ENCODE results near the gene UBASH3B.
"Not testable (repeated sequence)": the region's sequence is repeated elsewhere in the genome, so short reads cannot be mapped to it uniquely, and the experiment has no call there.

The UBASH3B gene, protein sequence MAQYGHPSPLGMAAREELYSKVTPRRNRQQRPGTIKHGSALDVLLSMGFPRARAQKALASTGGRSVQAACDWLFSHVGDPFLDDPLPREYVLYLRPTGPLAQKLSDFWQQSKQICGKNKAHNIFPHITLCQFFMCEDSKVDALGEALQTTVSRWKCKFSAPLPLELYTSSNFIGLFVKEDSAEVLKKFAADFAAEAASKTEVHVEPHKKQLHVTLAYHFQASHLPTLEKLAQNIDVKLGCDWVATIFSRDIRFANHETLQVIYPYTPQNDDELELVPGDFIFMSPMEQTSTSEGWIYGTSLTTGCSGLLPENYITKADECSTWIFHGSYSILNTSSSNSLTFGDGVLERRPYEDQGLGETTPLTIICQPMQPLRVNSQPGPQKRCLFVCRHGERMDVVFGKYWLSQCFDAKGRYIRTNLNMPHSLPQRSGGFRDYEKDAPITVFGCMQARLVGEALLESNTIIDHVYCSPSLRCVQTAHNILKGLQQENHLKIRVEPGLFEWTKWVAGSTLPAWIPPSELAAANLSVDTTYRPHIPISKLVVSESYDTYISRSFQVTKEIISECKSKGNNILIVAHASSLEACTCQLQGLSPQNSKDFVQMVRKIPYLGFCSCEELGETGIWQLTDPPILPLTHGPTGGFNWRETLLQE

DNA sequence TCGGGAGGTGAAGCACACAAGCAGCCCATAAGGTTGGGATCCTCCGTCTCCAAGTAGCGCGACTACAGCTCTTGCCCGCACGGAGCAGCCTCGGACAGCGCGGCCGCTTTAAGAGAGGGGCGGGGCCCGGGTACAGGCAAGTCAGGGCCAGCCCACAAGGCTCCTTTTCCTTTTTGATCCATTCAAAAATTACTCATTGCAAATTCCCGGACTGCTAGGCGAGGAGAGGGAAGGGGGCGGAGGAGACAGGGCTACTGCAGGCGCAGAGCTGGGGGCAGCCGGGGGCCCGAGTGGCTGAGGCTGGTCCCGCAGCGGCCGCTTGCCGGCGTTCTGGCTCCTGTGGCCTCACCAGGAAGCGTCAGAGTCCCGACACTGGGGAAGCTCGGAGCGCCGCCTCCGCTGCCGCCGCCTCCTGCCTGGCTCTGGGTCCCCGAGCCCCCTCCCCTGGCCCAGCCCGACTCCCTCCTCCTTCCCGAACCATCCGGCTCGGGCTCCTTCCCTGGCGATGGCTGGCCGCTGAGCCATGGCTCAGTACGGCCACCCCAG lies at the start of gene UBASH3B:
Gene UBASH3B, plus strand, starts transcription at position 196 of the 546 bp plus-strand sequence. Its CDS starts 328 bp downstream, at position 524.
- DNase-seq (ENCODE audit: low read depth): peak; percentile 38

DNA sequence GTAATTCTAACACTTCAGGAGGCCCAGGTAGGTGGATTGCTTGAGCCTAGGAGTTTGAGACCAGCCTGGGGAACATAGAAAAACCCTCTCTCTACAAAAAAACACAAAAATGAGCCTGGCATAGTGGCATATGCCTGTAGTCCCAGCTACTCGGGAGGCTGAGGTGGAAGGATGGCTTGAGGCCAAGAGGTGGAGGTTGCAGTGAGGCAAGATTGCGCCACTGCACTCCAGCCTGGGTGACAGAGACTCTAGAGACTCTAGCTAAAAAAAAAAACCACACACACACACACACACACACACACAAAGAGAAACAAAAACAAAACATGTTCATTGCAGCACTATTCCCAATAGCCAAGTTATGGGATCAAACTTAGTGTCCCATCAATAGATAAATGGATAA lies 48.4 kb upstream of the UBASH3B start:
- not testable (repeated sequence) for DNase-seq (ENCODE audit: low read depth)

DNA sequence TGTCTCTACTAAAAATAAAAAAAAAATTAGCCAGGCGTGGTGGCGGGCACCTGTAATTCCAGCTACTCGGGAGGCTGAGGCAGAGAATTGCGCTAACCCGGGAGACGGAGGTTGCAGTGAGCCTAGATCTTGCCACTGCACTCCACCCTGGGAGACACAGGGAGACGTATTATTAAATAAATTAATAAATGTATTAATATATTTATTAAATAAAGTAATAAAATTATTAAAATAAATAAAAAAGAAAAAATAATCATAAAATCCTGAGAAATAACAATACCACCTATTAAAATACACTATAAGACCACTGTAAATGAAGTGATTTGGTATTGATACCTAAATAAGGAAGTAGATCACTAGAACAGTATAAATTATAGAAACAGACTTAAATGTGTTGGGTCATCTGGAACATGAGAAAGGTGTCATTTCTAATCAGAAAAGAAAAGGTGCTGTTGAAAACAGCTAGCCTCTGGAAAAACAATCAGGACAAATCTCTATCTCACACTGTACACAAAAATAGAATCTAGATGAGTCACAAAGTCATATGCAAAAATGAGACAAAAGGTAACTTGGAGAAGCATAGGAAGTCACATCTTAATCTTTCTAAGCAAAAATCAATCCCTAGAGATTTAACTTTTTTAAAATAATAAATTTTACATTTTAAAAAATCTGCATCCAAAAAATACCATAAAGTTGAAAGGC lies 43.2 kb upstream of the UBASH3B start:
- no peak for DNase-seq (ENCODE audit: low read depth)

DNA sequence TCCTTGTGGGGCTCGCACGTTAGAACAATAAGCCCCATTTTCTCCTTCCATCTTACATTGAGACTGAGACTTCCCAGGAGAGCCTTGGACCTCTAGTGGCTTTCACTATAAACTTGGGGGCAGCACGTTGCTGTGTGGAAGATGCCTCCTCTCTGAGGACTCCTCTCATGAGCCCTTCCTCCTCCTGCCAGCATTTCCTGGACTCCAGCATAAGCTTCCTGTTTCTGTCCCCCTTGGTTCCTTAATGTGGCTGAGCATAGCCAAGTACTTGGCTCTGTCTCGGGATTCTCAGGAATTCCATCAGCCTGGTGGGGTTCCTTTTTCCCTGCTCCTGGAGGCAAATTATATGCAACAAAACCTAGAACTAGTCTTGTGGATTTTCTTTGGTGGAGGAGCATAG lies 38.8 kb upstream of the UBASH3B start:
- DNase-seq (ENCODE audit: low read depth): no peak

DNA sequence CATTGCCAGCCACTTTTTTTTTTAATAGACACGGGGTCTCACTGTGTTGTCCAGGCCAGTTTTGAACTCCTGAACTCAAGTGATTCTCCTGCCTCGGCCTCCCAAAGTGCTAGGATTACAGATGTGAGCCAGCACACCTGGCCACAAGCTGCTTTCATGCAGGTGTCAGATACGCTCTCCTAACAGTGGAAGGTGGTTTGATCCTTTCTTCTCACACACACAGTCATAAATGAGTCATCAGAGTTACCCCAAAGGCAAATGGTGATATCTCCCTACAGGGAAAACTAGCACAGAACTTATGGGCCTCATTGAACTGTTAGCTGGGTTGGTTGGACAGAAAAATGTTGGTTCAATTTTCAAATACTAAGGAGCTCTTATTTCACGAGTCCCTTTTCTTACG lies 38.2 kb upstream of the UBASH3B start:
- DNase-seq (ENCODE audit: low read depth): no peak

DNA sequence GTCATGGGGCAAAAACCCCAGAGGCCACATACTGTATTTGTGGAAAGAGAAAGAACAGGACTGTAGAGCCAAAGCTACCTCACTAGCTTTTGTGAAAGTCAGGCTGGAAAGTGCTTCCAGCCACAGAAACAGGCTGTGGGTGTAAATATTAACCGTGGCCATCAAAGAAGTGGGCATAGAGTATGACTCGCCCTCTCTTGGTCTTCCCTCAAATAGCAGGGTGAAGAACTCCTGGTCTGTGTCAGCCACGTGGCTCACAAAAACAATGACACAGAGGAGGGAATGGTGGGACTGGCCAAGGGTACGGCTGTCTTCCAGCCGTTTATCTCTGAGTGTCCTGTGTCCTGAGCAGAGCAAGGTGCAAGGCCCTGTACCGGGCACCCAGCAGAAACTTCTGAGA lies 37.6 kb upstream of the UBASH3B start:
- DNase-seq (ENCODE audit: low read depth): no peak

DNA sequence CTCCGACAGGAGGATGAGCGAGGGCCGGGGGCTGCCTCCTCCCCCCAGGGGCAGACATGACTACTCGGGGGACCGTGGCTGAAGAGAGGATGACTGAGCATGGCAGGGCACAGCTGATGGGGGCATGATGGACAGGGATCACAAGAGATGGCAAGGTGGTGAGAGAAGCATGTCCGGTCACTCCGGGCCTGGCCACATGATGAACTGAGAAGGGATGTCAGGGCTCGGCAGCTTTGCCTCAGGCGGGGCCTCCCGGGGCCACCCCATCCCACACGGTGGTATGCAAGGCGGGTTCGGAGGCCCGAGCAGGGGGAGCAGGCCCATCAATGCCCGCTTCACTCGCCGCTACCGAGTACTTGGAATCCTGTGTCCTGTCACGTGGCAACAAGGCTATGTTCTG lies 36.6 kb upstream of the UBASH3B start:
- no peak for DNase-seq (ENCODE audit: low read depth)

DNA sequence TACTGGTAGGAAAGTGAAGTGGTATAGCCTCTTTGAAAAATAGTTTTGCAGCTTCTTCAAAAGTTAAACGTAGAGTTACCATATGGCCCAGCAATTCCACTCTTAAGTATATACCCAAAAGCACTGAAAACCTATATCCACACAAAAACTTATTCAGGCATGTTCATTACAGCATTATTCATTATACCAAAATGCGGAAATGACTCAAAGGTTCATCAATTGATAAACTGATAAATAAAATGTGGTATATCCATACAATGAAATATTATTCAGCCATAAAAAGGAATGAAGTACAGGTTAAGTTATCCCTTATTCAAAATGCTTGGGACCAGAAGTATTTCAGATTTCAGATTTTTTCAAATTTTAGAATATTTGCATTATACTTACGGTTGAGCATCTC lies 35.8 kb upstream of the UBASH3B start:
- no peak for DNase-seq (ENCODE audit: low read depth)

DNA sequence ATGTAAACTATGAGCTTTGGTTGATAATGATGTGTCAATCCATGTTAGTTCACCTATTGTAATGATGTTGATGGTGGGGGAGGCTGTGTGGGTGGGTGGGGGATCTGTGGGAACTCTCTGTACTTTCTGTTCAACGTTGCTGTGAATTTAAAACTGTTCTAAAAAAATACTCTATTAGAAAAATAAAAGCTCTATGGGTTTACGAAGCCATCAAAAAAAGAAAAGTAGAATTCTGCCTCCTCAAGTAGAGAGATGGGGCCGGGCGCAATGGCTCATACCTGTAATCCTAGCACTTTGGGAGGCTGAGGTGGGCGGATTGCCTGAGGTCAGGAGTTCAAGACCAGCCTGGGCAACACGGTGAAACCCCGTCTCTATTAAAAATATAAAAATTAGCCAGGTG lies 30.0 kb upstream of the UBASH3B start:
- DNase-seq (ENCODE audit: low read depth): not testable (repeated sequence)

DNA sequence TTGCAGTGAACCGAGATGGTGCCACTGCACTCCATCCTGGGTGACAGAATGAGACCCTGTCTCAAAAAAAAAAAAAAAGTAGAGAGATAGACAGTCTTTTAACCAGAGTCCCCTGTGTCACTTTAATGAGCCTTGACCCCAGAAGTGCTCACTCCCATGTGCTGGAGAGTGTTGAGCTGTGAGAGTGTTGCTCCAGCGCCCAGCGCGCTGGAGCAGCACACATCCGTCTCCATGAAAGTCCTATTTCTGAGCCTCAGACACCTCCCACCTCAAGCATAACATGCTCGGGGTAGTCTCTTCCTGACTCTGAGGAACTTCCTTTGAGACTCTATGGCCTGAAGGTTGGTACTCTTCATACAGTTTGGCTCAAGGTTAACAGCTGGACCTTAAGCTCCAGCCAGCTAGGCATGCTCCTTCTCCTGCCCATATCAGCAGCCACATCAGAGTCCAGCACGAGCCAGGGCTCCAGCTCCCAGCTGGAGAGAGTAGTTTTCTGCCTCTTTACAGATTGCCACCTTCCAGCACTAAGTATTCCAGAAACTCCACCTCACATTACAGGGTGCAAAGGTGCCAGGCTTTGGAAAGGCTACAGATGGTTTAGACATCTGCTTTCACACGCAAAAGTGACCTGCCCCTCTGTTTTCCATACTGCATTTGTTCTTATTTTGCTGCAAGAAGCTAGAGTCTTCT lies 29.4 kb upstream of the UBASH3B start:
- DNase-seq (ENCODE audit: low read depth): no peak

DNA sequence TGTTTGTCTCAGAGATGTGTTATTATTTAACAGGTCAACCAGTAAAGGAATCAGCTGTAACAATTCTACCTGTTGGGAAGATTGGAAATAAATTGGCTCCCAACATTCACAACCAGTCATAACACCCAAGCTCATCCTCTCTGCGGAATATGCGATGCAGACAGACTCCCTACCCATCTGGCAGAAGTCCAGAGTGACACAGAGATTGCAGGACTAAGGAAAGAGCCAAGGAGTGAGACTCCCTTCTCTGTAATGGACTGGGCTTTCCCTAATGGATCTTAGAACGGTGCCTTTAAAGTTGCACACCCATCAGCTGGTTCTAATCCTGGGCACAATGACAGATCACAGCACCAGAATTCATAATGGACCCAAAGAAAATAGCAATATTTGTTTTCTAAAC lies 27.8 kb upstream of the UBASH3B start:
- DNase-seq (ENCODE audit: low read depth): no peak

DNA sequence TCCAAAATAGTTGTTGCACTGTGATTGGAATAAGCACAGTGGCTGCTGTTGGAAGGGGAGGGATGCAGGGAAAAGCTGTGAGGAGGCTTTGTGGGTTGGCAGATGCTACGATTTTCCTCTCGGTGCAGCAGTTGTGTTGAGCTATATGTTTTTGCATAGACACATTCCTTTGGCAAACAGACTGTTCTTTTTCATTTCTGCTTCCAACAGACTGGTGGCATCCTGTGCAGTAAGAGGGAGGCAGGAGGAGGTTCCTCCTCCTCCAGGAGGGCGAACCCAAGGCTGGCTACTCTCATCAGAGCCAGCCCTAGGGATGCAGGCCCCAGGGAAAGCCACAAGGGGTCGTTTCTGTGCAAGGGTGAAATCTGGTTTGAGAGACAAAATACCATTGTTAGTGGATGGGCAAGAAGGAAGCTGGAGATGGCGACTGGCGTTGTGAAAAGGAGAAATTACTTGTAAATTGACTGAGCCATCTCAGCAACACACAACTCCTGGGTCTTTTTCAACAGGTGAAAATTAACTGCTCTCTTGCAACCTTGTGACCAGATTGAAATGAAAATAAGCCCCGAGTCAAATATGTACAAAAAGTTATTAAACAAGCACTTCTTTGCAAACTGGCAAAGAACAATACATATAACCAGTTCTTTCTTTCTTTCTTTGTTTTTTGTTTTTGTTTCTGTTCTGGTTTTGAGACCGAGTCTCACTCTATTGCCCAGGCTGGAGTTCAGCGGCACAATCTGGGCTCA lies 26.5 kb upstream of the UBASH3B start:
- DNase-seq (ENCODE audit: low read depth): peak; percentile 39

DNA sequence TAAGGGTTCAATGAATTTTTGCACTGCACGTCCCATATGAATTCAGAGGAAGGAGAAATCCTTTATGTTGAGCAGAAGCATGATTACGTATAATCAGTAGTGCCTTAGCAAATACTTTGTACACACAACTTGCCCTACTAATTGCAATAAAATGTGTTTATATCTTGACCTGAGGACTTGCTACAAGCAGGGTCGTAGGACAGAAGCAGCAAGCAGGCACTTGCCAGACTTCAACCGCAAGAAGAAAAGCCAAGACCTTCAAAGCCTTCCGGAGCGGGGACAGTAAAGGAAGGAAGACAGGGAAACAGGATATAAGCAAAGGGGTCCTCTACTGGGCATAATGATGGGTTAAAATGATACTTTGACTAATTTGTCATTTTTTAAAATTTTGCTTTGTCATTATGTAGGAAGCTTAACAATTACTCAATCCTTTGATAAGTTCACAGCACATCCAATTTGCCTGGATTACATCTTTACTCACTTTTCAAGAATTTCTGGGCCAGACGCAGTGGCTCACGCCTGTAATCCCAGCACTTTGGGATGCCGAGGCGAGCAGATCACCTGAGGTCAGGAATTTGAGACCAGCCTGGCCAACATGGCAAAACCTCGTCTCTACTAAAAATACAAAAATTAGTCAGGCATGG lies 23.2 kb upstream of the UBASH3B start:
- no peak for DNase-seq (ENCODE audit: low read depth)

DNA sequence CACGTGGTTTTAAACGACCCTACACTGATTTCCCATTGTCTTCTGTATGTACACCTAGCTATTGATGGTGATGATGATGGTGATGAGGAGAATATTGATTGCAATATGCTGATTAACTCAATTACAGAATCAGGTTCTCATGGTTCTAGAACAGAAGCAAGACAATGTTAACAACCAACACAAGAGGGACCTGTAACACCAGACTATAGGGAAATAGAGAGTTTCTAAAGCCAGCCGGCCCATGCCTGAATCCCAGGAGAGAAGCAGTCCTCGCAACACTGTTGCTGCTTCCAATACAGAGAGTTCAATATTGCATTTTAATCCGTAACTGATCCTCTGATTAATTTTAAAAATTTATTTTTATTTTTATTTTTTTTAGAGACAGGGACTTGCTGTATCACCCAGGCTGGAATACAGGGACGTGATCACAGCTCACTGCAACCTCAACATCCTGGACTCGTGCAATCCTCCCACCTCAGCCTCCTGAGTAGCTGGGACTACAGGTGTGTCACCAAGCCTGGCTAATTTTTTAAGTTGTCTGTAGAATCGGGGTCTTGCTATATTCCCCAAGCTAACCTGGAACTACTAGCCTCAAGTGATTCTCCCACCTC lies 22.2 kb upstream of the UBASH3B start:
- DNase-seq (ENCODE audit: low read depth): no peak

DNA sequence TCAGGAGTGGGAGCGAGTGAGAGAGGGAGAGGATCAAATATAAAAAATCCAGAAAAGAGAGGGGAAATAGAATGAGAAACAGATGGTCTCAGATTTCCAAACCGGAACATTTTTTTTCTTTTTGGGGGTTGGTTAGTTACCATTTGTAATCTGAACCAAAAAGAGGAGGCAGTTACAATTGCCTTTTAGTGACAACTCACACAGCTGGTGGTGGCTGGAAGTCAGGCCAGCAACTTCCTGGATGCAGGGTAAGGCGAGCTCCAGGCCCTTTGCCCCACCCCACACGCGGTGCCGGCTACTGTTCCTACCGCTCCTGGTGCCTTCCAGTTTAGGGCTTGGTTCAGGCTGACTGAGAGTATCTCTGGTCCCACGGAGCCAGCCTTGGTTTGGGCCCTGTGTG lies 21.0 kb upstream of the UBASH3B start:
- no peak for DNase-seq (ENCODE audit: low read depth)

DNA sequence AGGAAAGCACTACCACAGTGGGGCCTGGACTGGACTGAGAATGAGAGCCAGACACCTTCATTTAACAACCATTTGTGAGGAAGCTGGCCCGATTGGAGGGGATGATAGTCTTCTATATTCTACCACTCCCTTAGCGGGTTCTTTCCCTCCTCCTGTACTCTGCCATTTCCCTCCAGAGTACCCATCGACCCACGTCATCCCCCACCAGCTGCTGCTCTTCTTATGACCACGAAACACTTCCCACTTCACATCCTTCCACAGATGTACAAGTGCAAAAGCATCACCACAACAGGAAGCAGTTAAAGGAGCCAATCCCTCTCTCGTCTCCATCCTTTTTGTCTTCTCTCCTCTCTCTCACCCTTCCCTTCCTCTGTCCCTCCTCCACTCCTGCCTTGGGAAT lies 18.0 kb upstream of the UBASH3B start:
- no peak for DNase-seq (ENCODE audit: low read depth)

DNA sequence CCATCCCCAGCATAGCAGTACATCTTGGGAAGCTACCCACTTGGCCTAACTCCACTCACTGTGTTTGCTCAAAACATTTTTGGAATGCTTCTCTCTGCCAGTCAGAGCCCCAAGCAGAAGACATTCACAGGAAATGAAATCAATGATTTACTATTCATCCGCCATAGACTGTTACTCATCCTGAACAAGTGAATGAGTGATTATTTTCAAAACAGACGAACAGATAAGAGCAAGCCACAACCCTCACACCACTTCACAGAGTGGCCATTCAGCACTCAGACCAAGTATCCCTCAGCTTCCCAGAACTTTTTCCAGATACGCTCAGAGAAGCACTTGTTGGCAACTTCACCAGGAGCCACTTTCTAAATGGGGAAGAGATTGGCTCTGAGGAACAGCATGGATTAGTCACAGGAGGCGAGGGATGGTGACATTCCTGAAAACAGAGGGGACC lies 13.0 kb upstream of the UBASH3B start:
- no peak for DNase-seq (ENCODE audit: low read depth)

DNA sequence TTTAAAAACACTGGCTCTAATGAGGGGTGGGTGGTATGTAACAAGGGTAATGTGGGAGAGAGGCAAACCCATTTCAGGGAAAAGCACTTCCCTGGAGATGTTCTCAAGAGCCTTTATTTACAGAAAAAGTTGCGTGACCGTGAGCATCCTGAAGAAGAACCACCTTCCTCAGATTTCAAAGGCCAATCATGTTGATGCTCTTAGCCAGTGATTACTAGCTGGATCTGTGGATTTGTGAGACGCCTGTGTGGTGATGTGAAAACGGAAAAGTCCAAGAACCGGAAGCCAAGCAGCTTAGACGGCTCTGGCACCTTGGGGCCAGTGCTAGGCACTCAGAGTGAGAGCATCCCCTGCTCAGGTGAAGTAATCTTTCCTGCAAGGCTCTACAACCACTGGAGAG lies 12.6 kb upstream of the UBASH3B start:
- no peak for DNase-seq (ENCODE audit: low read depth)

DNA sequence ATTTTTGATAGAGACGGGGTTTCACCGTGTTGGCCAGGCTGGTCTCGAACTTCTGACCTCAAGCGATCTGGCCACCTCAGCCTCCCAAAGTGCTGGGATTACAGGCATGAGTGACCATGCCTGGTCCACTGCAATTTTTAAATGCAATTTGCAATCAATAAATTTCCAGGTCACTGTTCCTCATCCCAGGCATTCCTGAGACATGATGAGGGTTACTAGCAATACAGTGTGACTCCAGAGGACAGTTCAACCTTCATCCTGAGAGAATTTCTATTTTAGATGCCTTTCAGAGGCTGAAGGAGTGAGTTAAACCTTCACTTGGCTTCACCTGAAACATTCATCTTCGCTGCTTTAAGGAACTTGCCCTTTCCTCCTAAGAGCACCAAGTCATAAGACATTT lies 9.7 kb upstream of the UBASH3B start:
- DNase-seq (ENCODE audit: low read depth): no peak

DNA sequence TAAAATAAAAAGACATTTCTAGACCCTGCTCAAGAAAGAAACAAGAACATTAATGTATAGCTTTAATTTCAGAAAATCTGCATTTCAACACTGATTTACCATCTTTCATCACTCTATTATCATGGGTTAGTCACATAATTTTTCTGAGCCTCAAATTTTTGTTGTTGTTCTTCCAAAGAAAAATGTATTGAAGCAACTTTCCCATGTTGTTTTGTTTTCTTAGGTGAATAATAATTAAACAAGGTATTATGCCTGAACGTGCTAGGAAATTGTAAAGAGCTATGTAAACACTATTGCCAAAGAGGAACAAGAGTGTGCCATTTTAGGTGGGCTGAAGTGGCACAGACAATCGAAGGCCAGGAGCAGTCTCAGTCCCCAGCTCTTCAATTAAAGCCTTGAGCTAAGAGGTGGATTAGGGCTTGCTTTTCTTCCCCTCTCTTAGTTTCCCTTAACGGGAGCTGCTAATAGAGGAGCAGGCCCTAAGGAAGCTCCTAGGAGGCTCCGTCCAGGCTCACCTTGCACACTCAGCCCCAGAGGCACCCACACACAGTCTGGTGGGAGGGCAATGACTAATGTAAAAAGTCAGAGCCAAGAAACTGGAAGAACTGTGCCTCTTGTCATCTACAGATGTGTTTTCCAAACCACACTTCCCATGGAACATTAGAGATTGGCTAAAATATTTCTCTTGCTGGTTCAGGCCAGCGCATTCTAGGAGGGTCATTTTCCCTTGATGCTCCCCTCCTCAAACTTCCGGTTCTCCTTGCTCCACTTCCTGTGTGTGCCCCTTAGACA lies 8.8 kb upstream of the UBASH3B start:
- no peak for DNase-seq (ENCODE audit: low read depth)

Data from activated T-helper 1 cell treated with Interleukin-2 at 50 U/mL for 16 hours (primary cell).